ENCODE data around the gene POMP.

GRCh38 chr13:28678809-28679208 lies 19.9 kb downstream of the POMP start:
- TF ChIP-seq, protein P1, sequence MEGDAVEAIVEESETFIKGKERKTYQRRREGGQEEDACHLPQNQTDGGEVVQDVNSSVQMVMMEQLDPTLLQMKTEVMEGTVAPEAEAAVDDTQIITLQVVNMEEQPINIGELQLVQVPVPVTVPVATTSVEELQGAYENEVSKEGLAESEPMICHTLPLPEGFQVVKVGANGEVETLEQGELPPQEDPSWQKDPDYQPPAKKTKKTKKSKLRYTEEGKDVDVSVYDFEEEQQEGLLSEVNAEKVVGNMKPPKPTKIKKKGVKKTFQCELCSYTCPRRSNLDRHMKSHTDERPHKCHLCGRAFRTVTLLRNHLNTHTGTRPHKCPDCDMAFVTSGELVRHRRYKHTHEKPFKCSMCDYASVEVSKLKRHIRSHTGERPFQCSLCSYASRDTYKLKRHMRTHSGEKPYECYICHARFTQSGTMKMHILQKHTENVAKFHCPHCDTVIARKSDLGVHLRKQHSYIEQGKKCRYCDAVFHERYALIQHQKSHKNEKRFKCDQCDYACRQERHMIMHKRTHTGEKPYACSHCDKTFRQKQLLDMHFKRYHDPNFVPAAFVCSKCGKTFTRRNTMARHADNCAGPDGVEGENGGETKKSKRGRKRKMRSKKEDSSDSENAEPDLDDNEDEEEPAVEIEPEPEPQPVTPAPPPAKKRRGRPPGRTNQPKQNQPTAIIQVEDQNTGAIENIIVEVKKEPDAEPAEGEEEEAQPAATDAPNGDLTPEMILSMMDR (IDR thresholded peaks at IDR 0.05 in 2 of 3, conservative IDR thresholded peaks at IDR 0.05 in 1 of 3; ENCODE audit: borderline replicate concordance in 1 of 3, insufficient read depth in 1 of 3, low read depth in 2 of 3, low read length in 2 of 3): 0 out of 6 replicates have a peak, but pooled peaks of 1 of the 3 experiments have one; percentile 23
- TF ChIP-seq POLR2A (IDR thresholded peaks at IDR 0.05; ENCODE audit: borderline replicate concordance, extremely low read depth, insufficient read depth, insufficient read length) (no peak), CEBPB (IDR thresholded peaks at IDR 0.05; ENCODE audit: low read depth) (no peak), EZH2phosphoT487 (IDR thresholded peaks at IDR 0.05; ENCODE audit: borderline replicate concordance) (no peak), REST (IDR thresholded peaks at IDR 0.05; ENCODE audit: low read depth) (no peak)
- TF ChIP-seq, protein P2, sequence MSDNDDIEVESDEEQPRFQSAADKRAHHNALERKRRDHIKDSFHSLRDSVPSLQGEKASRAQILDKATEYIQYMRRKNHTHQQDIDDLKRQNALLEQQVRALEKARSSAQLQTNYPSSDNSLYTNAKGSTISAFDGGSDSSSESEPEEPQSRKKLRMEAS (IDR thresholded peaks at IDR 0.05): no peak

Measured in HCT116 (cell line).